ENCODE data around the gene HIPK3. TPM values are rescaled to one million over a fixed set of nuclear protein-coding genes. Genes with fewer than 3 reads are reported as not detected.

Gene HIPK3
- polyA plus RNA-seq, 1 donor from 2014 or later, result 25.5 TPM

- Histone ChIP-seq H3K9me2 (ENCODE audit: insufficient read depth, low read length) (no peaks in the 10 kb centered on the region), H3K9me3 (ENCODE audit: low read length) (no peaks in the 10 kb centered on the region), H3K27ac (ENCODE audit: low read length) (no peak overlapping the region), H3K4me3 (ENCODE audit: low read length) (no peak overlapping the region), H3K36me3 (ENCODE audit: insufficient read depth, low read length) (no peaks in the 10 kb centered on the region), H3K4me2 (ENCODE audit: low read length) (no peak overlapping the region), H3K27me3 (ENCODE audit: insufficient read depth, low read depth, low read length) (no peaks in the 10 kb centered on the region), H2AFZ (ENCODE audit: low read depth, low read length) (no peak overlapping the region), H3F3A (ENCODE audit: insufficient read depth, low read length, poor library complexity, severe bottlenecking) (no peaks in the 10 kb centered on the region), H3K9ac (ENCODE audit: low read length) (no peak overlapping the region), H4K20me1 (ENCODE audit: insufficient read depth) (no peaks in the 10 kb centered on the region), H3K79me2 (replicated peaks; ENCODE audit: insufficient read depth, low read length) (peaks cover 5% of the 10 kb centered on the region)
- no peak for TF ChIP-seq MXI1 (conservative IDR thresholded peaks at IDR 0.05; ENCODE audit: poor library complexity, severe bottlenecking)
- no peak for TF ChIP-seq REST (IDR thresholded peaks at IDR 0.05; ENCODE audit: borderline replicate concordance)
- no peak for TF ChIP-seq EZH2 (IDR thresholded peaks at IDR 0.05; ENCODE audit: borderline replicate concordance, insufficient read depth, low read length, poor library complexity, severe bottlenecking)
- no peak for TF ChIP-seq CTCF (IDR thresholded peaks at IDR 0.05; ENCODE audit: poor library complexity, severe bottlenecking)
- no peak for TF ChIP-seq EP300 (conservative IDR thresholded peaks at IDR 0.05; ENCODE audit: poor library complexity, severe bottlenecking)
- TF ChIP-seq TAF1 (IDR thresholded peaks at IDR 0.05; ENCODE audit: low read depth), result no peak
These were observed 51.9 kb downstream of the HIPK3 start for GRCh38 chr11:33309118-33309517.

- H3K36me3 ChIP-seq (ENCODE audit: insufficient read depth, low read length), result no peaks in the 10 kb centered on the region
- TF ChIP-seq MXI1 (conservative IDR thresholded peaks at IDR 0.05; ENCODE audit: poor library complexity, severe bottlenecking) (no peak), EZH2 (IDR thresholded peaks at IDR 0.05; ENCODE audit: borderline replicate concordance, insufficient read depth, low read length, poor library complexity, severe bottlenecking) (no peak), CTCF (IDR thresholded peaks at IDR 0.05; ENCODE audit: poor library complexity, severe bottlenecking) (no peak), POLR2AphosphoS5 (IDR thresholded peaks at IDR 0.05) (no peak), EP300 (conservative IDR thresholded peaks at IDR 0.05; ENCODE audit: poor library complexity, severe bottlenecking) (no peak), TAF1 (IDR thresholded peaks at IDR 0.05; ENCODE audit: low read depth) (no peak)
- H3K79me2 ChIP-seq (replicated peaks; ENCODE audit: insufficient read depth, low read length), result peaks cover 5% of the 10 kb centered on the region
- no peak overlapping the region for H3K27ac ChIP-seq (ENCODE audit: low read length)
- H3K27me3 ChIP-seq (ENCODE audit: insufficient read depth, low read depth, low read length), result no peaks in the 10 kb centered on the region
- H2AFZ ChIP-seq (ENCODE audit: low read depth, low read length), result no peak overlapping the region
- H3K9me3 ChIP-seq (ENCODE audit: low read length), result no peaks in the 10 kb centered on the region
- no peak overlapping the region for H3K4me2 ChIP-seq (ENCODE audit: low read length)
- no peaks in the 10 kb centered on the region for H3F3A ChIP-seq (ENCODE audit: insufficient read depth, low read length, poor library complexity, severe bottlenecking)
- no peak overlapping the region for H3K4me3 ChIP-seq (ENCODE audit: low read length)
- H4K20me1 ChIP-seq (ENCODE audit: insufficient read depth), result no peaks in the 10 kb centered on the region
- H3K9ac ChIP-seq (ENCODE audit: low read length), result no peak overlapping the region
- H3K9me2 ChIP-seq (ENCODE audit: insufficient read depth, low read length), result no peaks in the 10 kb centered on the region
These were observed 53.7 kb downstream of the HIPK3 start for GRCh38 chr11:33310720-33311500.

All from neural cell (in vitro differentiated cells).